Stimulated activated CD8-positive, alpha-beta memory T cell treated with anti-CD3 and anti-CD28 coated beads, Interleukin-4, amount 100 ng/mL, for 48 hours (primary cell): ENCODE results near the gene PAM.
"Not testable (repeated sequence)": the region's sequence is repeated elsewhere in the genome, so short reads cannot be mapped to it uniquely, and the experiment has no call there.

Experiments used
- DNase-seq: peaks from one replicate; pipeline ENCODE4 v3.0.0-alpha.2; 2020

PAM gene

DNA sequence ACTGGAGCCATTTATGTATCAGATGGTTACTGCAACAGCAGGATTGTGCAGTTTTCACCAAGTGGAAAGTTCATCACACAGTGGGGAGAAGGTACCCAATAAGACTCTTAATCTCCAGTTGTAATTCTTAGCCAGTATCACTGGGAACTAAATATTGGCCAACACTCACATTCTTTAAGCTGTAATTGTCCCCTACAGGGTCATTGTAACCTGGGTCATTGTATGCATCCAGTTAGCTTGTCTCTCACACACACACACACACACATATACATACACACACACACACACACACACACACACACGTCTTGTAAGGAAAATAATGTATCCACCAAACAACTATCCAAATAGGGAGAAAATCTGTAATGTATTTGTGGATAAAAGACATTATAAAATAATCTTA lies 251.8 kb downstream of the PAM start:
- DNase-seq = no peak

DNA sequence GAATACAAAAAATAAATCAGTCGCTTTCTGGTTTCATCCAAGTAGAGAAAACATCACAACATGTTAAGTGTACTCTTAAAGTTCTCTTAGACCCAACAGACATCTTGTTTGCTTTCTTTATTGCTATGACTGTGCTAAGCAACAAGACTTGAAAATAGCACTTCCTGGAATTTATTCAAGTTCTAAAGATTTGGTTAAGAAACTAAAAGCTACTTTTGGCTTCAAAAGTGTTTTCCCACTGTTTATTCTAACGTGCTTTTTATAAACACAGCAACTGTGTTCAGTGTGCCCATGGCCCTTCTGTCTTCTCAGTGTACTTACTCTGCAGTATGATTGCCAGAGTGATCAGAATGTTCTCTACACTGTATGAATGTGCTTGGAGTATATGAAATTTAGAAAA lies 255.1 kb downstream of the PAM start:
- no peak for DNase-seq

DNA sequence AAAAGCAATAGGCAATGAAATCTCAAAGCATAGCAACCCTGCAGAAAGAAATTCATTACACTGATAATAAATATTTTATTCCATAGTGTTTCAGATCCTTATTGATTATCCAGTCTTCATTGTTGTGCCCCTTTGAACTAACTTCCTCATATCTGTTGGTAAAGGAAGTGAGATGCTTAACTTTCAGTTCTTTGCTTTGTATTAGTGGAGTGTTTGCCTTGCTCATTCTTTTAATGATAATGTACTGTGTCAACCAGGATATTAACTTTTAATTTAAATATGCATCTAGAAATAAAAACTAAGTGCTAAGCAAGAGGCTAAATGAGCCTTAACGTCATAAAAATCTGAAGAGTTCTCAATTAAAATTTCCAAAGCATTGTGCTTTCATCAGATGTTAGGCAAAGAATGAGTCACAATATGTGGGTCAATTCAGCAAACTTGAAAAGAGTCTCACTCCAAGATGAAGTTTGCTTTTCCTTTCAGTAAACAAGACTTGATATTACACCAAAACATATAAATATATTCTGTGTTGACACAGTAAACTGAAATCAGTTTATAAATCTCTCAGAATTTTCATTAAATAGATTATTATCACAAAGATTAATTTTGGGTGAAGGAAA lies 258.9 kb downstream of the PAM start:
- DNase-seq = no peak

DNA sequence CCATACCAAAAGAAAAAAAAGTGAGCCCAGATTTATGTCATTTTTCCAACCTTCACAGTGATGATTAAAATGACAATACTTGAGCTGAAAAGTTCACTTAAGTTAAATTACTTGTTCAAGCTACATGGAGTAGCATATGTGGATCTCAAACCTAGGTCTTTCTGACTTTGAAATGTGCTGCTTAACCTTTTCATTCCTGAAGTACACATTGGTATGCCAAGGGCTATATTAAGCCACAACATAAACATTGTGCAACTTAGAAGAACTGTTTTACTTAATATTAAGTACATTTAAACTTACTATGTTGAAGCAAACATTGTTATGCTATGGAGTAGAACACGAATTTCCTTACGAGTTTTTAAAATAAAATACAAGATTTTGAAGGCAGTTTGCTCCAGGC lies 259.9 kb downstream of the PAM start:
- no peak for DNase-seq

- no peak for DNase-seq
Observed at GRCh38 chr5:103016167-103016566, 261.1 kb downstream of the PAM start.

DNA sequence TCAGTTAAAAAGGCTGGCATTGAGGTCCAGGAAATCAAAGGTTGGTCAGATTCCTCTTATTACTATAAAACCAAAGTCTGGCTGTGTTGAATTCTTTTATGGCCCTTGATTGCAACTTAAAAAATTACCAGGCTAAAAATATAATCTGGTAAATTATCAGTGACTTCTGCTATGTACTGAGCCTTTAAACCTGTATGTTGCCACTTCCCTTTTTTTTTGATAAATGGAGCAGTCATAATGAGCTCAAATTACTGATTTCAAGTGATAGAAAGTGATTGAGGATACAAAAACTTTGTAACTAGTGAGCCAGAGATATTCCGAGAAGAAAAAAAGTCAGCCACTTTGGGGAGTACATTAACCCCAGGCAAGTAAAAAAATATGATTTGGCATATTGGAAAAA lies 264.7 kb downstream of the PAM start:
- no peak for DNase-seq

DNA sequence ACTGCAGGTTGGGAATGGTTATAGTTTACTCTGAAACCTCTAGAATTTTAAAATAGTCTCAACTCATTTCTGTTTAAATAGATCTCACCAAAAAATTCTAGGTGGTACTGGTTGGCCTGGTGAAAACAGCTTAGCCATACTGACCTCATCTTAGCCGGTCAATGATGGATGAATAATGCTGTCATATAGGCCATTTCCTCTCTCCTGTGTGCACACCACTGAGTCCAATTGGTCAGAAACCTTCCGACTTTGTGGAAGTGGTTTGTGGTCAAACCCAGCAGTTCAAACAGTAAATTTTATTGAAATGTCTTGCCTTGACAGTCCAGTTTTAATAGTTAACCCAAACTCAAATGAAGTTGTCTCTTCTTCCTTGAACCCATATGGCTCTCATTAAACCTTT lies 266.2 kb downstream of the PAM start:
- DNase-seq = no peak

GRCh38 chr5:103027267-103027666 lies 272.2 kb downstream of the PAM start:
- no peak for DNase-seq

DNA sequence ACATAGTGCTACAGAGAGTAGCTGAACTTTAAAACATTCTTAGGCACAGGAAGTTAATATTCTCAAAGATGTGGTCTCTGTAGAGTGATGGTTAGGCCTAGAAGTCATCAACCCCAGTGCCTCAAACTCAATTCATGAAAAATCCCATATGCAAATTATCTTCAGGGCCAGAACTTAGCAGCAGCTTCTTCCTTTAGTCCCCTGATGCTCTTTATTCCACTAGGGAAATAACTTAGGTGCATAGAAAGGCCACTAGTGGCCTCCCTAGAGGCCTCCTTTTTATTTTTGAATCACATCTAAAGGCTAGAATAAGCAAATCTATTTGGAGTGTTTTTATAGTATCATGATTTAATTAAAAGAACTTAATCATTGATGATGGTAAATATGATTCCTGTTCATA lies 276.5 kb downstream of the PAM start:
- no peak for DNase-seq

GRCh38 chr5:103033696-103034095 lies 278.6 kb downstream of the PAM start:
- no peak for DNase-seq

- no peak for DNase-seq
Observed at GRCh38 chr5:103034662-103035392, 279.7 kb downstream of the PAM start.

- no peak for DNase-seq
Observed at GRCh38 chr5:103035701-103036100, 280.6 kb downstream of the PAM start.

GRCh38 chr5:103036601-103037000 lies 281.5 kb downstream of the PAM start:
- DNase-seq = no peak

- DNase-seq = no peak
Observed at GRCh38 chr5:103037673-103038455, 282.8 kb downstream of the PAM start.

- DNase-seq = no peak
Observed at GRCh38 chr5:103041071-103041676, 286.1 kb downstream of the PAM start.

DNA sequence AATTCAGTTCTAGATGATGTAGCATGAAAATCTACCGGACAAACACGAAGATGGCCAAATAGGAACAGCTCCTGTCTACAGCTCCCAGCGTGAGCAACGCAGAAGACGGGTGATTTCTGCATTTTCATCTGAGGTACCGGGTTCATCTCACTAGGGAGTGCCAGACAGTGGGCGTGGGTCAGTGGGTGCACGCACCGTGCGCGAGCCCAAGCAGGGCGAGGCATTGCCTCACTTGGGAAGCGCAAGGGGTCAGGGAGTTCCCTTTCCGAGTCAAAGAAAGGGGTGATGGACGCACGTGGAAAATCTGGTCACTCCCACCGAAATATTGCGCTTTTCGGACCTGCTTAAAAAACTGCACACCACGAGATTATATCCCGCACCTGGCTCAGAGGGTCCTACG lies 291.6 kb downstream of the PAM start:
- DNase-seq = not testable (repeated sequence)

DNA sequence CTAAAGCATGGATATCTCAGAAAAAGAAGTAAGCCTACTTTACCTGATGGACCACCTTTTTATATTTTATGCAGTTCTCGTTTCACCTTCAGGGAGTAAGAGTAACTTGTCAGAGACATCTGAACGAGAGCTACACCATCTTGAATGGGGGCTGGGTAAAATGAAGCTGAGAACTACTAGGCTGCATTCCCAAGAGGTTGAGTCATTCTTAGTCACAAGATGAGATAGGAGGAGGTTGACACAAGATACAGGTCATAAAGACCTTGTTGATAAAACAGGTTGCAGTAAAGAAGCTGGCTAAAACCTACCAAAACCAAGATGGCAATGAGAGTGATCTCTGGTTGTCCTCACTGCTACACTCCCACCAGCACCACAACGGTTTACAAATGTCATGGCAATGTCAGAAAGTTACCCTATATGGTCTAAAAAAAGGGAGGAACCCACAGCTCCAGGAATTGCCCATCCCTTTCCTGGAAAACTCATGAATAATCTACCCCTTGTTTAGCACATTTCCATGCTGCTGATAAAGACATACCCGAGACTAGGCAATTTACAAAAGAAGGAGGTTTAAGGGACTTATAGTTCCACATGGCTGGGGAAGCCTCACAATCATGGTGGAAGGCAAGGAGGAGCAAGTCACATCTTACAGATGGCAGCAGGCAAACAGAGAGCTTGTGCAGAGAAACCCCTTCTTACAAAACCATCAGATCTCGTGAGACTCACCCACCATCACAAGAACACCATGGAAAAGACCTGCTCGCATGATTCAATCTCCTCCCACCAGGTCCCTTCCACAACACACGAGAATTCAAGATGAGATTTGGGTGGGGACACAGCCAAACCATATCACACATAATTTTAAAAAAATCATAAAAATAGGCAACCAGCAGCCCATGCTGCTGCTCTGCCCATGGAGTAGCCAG lies 302.4 kb downstream of the PAM start:
- no peak for DNase-seq

DNA sequence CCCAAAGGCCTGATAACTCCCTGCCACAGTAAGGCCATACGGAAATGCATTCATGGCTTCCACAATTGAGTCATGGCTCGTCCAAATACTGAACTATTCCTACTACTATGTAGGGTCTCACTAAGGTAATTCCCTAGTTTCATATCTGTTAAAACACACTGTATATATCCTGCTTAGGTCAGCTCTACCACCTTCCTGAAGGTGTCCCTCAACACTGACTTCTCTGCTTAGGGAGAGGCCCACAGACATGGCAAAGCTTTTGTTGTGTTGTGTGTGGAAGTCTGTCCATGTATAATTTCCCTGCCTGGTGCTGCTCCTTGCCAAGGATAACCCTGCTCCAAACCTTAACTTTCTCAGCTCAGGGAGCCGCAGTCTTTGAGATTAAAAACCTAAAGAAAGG lies 304.4 kb downstream of the PAM start:
- no peak for DNase-seq

- no peak for DNase-seq
Observed at GRCh38 chr5:103060424-103060954, 305.4 kb downstream of the PAM start.

DNA sequence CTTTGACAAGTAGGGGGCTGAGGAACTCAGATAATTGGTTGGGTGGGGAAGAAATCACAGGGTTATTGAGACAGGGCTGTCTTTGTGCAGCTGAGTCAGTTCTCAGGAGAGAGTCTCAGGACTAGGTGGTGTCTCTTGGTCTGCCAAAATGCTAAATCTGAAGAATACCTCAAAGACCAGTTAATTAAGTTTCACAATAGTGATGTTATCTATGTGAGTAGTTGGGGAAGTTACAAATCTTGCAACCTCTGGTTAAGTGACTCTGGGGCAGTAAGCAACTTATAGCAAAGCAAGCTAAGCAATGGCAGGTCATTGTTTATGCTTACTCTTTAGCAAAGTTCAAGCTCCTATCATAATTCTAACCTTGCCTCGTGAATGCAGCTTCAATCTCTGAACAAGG lies 311.2 kb downstream of the PAM start:
- no peak for DNase-seq

- DNase-seq = not testable (repeated sequence)
Observed at GRCh38 chr5:103073500-103073899, 318.4 kb downstream of the PAM start.

GRCh38 chr5:103075442-103075841 lies 320.3 kb downstream of the PAM start:
- no peak for DNase-seq
